ENCODE results near the gene ANXA9.
A peak's percentile ranks its signal among the peaks of the same experiment; 100 is the strongest.

Gene ANXA9

GRCh38 chr1:150974580-150975478 is 7.3 kb upstream of the ANXA9 start, which contains the start of gene CERS2:
TSS of gene CERS2 (minus strand) at chr1:150974835. CDS start at chr1:150969090, 5,745 bp downstream.
- DNase-seq (ENCODE audit: low read depth in 2 of 2, low spot score in 1 of 2), result peak; percentile 40 to 52

- DNase-seq (ENCODE audit: low read depth in 2 of 2, low spot score in 1 of 2), result no peak
Measured at GRCh38 chr1:150976401-150976821, 5.7 kb upstream of the ANXA9 start.

GRCh38 chr1:150976879-150977694 is 5.0 kb upstream of the ANXA9 start:
- DNase-seq (ENCODE audit: low read depth in 2 of 2, low spot score in 1 of 2), result peak; percentile 44 to 52

- peak; percentile 68 to 90 for DNase-seq (ENCODE audit: low read depth in 2 of 2, low spot score in 1 of 2)
Measured at GRCh38 chr1:150979092-150980056, 2.7 kb upstream of the ANXA9 start.

GRCh38 chr1:150981177-150981804 is 801 bp upstream of the ANXA9 start:
- DNase-seq (ENCODE audit: low read depth in 2 of 2, low spot score in 1 of 2), result no peak

GRCh38 chr1:150985179-150985825 is 3.2 kb downstream of the ANXA9 start:
- no peak for DNase-seq (ENCODE audit: low read depth in 2 of 2, low spot score in 1 of 2)

- no peak for DNase-seq (ENCODE audit: low read depth in 2 of 2, low spot score in 1 of 2)
Measured at GRCh38 chr1:150987924-150988323, 5.8 kb downstream of the ANXA9 start.

GRCh38 chr1:150992626-150993025 is 10.5 kb downstream of the ANXA9 start:
- no peak for DNase-seq (ENCODE audit: low read depth in 2 of 2, low spot score in 1 of 2)

- DNase-seq (ENCODE audit: low read depth in 2 of 2, low spot score in 1 of 2), result no peak
Measured at GRCh38 chr1:150994248-150994647, 12.2 kb downstream of the ANXA9 start.

- DNase-seq (ENCODE audit: low read depth in 2 of 2, low spot score in 1 of 2), result no peak
Measured at GRCh38 chr1:150995460-150995859, 13.4 kb downstream of the ANXA9 start.

GRCh38 chr1:150995896-150996295 is 13.8 kb downstream of the ANXA9 start:
- no peak for DNase-seq (ENCODE audit: low read depth in 2 of 2, low spot score in 1 of 2)

GRCh38 chr1:150997126-150997872 is 15.2 kb downstream of the ANXA9 start:
- no peak for DNase-seq (ENCODE audit: low read depth in 2 of 2, low spot score in 1 of 2)

- DNase-seq (ENCODE audit: low read depth in 2 of 2, low spot score in 1 of 2), result no peak
Measured at GRCh38 chr1:150997949-150998348, 15.9 kb downstream of the ANXA9 start.

- no peak for DNase-seq (ENCODE audit: low read depth in 2 of 2, low spot score in 1 of 2)
Measured at GRCh38 chr1:150999051-150999674, 17.1 kb downstream of the ANXA9 start.

- no peak for DNase-seq (ENCODE audit: low read depth in 2 of 2, low spot score in 1 of 2)
Measured at GRCh38 chr1:150999926-151000325, 17.8 kb downstream of the ANXA9 start.

GRCh38 chr1:151000408-151000807 is 18.3 kb downstream of the ANXA9 start:
- DNase-seq (ENCODE audit: low read depth in 2 of 2, low spot score in 1 of 2), result no peak

GRCh38 chr1:151001602-151002001 is 19.5 kb downstream of the ANXA9 start:
- DNase-seq (ENCODE audit: low read depth in 2 of 2, low spot score in 1 of 2), result no peak

GRCh38 chr1:151002051-151002450 is 20.0 kb downstream of the ANXA9 start:
- no peak for DNase-seq (ENCODE audit: low read depth in 2 of 2, low spot score in 1 of 2)

GRCh38 chr1:151002611-151003010 is 20.5 kb downstream of the ANXA9 start:
- DNase-seq (ENCODE audit: low read depth in 2 of 2, low spot score in 1 of 2), result no peak
